ENCODE results near the gene OTULIN.

OTULIN gene

DNA sequence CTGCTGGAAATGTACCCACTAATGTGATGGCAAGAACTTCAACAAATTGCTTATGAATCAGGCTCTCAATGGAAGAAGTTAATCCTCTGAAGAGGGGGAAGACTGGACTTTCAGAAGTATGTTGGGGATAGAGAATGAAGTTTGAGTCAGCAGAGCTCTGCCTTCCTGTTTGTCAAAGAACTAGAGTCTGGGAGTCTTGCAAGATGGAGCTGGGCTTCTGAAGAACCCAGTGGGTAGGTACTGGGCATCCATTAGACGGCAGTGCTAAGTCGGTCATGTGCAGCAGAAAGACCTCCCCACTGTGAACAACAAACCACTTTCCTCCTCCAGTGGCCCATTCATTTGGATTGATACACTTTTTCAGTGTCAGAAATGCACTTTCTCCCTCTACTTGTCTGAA lies 34.6 kb downstream of the OTULIN start:
- DNase-seq: no peak

GRCh38 chr5:14699807-14700400 lies 35.4 kb downstream of the OTULIN start:
- DNase-seq: peak; percentile 54

DNA sequence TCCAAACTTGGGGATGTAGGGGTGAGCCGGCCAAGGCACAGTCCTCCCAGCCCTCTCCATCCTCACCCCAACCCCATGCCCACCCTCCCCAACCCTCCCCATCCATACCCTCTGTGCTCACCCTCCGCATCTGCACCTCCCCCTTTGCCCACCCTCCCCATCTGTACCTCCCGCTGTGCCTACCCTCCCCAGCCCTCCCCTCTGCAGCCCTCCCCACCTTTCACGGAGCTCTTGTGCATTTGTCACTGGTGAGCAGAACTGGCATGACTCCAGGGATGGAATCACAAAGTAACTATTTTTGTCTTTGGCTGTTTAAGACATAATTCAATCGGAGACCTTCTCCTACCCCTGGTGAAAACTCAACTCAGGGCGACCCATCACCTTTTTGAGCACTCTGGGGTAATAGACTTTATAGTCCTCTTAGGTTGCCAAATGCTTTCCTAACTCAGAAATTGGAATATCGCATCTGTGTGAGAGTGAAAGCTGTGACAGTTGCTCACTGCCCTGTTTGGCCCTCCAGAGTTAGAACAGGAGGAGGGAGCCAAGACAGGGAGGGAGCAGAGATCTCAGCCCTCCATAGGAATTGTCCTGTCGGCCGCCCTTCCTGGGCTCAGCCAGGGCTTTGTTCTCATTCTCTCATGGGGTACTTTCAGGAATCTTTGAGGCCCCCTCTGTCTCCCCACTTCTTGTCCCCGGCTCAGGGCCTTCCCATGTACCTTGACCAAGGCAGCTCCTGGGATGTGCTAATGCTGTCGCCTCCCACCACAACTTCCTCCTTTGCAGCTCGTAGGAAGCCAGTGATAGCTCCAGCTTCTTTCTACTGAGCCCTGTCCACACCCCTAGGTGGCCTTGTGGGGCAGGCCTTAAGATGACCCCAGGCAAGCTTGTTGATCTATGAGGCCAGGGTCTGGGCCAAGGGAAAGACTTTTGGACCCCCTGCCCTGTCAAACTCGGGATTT lies 36.2 kb downstream of the OTULIN start:
- peak; percentile 75 for DNase-seq

- DNase-seq: no peak
These were observed 37.0 kb downstream of the OTULIN start for GRCh38 chr5:14701556-14701955.

GRCh38 chr5:14702238-14702839 lies 37.8 kb downstream of the OTULIN start:
- DNase-seq: peak; percentile 46

DNA sequence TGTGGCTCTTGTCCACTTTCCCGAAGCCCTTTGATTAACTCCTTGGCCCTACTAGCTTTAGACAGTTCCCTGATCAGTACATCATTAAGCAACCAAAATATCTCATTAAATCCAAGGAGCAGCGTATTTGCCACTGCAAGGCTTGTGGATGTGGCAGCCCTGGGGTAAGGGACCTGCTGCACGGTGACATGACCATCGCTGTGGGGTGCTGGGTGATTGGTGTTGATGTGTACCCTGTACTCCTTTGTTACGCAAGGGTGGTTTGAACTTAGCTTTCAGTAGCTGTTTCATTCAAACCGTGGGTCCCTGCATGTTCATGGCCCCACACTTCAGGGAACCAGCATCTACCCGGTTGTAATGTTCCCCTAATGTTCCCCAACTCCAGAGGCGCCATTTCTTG lies 41.0 kb downstream of the OTULIN start:
- no peak for DNase-seq

DNA sequence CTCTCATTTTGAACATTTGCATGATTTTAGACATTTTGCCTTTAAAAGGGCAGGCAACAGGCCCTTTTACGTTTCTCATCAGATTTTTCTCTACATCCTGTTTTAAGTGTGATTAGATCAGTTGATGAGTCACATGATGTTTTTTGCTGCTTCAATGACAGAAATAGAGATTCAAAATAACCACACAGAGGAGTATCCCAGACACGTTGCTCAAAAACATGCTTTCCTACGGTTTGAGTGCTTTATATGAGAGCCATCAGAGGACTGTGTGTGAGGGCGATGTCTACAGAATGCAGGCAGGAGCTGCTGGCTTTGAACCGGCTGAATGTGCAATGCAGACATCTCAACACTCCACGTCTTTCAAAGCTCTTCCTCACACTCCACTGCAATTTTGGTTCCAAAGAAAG lies 42.1 kb downstream of the OTULIN start:
- DNase-seq: peak; percentile 66

GRCh38 chr5:14707811-14708390 lies 43.4 kb downstream of the OTULIN start:
- DNase-seq: no peak

GRCh38 chr5:14708551-14708950 lies 44.0 kb downstream of the OTULIN start:
- DNase-seq: no peak

DNA sequence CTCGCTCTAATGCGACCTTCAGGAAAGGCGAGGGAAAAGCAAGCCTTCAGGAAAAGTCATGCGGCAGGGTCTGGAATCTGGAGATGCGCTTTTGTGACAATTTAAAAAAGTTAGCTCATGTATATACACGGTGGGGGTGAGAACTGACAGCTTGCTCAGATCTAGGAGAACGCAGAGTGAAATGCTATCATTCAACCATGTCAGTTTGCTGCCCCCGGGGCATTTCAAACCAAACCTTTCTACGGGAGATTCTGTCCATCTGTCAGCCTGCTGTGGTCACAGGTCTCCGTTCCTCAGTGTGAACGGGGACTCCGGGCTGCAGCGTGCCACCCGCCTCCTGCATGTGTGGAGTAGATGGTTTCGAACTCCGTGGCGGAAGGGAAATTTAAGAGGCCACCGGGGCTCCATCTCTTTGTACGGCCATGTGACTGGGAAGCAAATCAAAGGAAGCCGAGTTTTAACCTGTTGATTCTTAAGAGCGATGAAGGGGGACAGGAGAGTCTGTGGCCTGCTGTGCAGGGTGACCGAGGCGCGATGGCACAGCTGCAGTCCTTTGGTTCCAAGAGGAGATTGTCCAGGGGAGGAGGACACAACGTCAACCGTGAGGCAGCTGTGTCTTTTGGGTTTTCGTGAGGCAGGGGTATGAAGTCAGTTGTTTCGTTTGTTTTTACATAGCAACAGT lies 45.9 kb downstream of the OTULIN start:
- DNase-seq: no peak

- DNase-seq: no peak
These were observed 47.6 kb downstream of the OTULIN start for GRCh38 chr5:14712131-14712530.

GRCh38 chr5:14712666-14713065 lies 48.1 kb downstream of the OTULIN start:
- no peak for DNase-seq

DNA sequence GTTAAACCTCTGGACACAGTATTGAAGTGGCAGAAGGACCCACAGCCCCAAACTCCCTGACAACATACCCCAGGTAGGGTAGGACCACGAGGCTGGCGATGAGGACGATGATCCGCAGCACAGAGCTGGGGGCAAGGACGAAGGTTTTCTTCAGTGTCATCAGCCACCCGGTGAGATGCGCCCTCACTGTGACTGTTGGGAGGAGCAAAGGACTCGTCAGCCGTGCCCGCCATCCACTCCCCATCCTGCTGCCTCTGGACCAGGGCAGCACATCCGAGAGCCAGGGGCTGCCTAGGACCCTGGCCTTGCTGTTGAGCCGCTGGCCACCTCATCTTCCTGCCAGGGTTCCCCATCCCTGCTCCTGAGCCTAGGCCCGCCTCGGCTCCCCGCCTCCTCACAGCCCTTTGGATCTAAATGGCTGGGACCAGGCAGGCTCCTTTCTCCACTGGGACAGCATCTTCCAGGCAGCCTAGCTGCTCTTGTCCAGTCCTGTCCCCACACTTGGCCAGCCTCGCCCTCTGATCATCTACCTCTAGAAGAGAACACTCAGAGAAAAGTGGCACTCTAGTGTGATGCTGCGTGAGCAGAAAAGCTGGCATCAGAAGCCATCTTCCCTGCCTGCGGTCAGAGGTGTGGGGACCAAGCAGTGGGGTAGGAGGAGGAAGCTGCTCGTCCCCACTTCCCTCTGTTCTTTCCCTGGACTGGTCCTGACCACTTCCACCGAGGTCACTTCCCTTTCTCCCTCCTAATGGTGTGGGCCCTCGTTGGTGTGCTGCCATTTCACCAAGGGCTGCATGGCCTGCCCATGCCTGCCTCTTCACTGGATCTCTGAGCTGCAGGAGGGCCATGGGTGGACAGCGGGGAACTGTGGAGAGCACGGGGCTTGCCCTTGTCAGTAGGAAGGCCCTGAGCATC lies 49.2 kb downstream of the OTULIN start:
- no peak for DNase-seq

DNA sequence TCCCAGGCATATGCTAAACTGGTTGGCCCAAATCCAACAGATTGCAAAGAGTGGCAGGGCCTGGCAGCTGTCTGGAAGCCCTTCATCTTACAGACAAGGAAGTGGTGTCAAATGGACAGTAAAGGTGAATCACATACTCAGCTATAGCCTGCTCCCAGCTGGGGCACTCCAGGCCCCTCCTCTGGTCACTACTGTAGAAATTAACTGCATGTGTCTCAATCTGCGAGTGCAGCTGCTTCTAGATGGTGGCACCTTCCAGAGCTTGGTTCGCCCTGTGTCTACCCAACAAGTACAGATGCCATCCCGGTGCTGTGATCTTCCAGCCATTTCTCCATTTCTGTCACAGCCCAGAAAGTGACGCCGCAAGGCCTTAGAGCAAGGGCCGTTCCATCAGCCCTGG lies 50.2 kb downstream of the OTULIN start:
- DNase-seq: peak; percentile 29

- no peak for DNase-seq
These were observed 51.0 kb downstream of the OTULIN start for GRCh38 chr5:14715481-14715880.

DNA sequence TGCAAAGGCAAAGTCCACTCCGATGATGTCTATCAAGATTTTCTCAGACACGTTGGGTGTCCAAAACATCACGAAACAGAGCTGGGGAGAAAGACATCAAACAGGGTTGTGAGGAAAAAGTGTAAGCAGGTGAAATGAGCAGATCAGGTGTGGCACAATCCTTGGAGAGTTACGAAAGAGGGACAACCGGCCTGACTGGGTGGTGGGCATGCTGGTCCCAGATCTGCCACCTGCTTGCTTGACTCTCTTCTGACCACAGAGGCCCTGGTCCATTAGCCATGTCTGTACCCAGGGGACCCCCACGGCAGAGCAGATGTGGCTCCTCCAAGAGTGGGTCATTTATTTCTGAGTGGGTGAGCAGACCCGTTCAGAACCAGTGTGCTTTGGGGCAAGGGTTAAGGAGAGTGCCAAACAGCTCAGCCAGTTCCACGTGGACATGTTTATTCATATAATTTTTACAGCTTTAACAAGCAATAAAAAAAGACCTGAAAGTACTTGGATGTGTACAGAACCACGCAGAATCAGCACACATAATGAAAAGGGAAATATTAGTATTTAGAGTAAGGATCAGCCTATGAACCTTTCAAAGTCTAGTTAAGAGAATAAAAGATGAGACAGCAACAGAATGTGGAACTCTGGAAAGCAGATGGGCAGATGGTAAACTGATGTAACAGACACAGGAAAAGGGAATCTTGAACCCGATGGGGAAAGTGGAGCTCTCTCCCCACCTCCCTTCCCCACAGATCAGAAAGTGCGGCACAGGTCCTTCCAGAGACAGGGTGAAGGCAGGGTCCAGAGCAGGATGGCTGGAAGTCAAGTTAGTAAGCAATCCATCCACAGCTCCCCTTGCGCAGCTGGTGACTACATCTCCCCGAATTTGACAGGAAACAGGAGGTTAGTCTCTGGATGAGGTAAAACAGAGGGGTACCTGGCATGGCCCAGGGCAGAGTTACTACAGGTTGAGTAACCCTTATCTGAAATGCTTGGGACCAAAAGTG lies 52.5 kb downstream of the OTULIN start:
- no peak for DNase-seq

- no peak for DNase-seq
These were observed 54.3 kb downstream of the OTULIN start for GRCh38 chr5:14718778-14719177.

GRCh38 chr5:14720236-14720923 lies 55.9 kb downstream of the OTULIN start:
- DNase-seq: peak; percentile 54

- DNase-seq: no peak
These were observed 57.6 kb downstream of the OTULIN start for GRCh38 chr5:14721990-14722656.

Data from hematopoietic multipotent progenitor cell treated with erythropoietin and hydrocortisone succinate and interleukin-3 and kit ligand, for 4 days (in vitro differentiated cells).